Central memory CD4-positive, alpha-beta T cell (primary cell): ENCODE measurements around the gene HIVEP1.
A peak's percentile ranks its signal among the peaks of the same experiment; 100 is the strongest.

Source experiments
- DNase-seq: peaks from one replicate; pipeline ENCODE4 v3.0.0; 2022

Gene HIVEP1

GRCh38 chr6:12051861-12052368, 39.8 kb downstream of the HIVEP1 start:
- peak; percentile 75 for DNase-seq

- no peak for DNase-seq
Measured at GRCh38 chr6:12058172-12058961, 46.3 kb downstream of the HIVEP1 start.

- peak; percentile 93 for DNase-seq
Measured at GRCh38 chr6:12060780-12061609, 48.9 kb downstream of the HIVEP1 start.

- DNase-seq: no peak
Measured at GRCh38 chr6:12062605-12063004, 50.5 kb downstream of the HIVEP1 start.

DNA sequence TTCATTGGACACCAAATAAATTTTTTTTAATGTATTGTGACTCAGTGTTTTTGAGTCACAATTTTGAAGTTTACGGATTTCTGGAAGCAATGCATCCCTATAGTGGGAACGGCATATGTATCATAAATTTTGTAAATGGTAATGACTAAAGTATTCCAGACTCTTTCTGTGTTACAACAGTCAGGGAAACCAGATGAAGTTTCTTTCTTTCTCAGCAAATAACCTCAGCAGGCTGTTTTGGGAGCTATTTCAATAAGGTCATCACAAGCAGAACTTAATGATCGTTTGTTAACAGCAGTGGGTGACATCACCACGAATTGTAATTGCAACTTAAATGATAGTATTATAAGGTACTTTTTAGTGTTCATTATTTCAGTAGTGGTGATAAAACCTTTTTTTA, 52.0 kb downstream of the HIVEP1 start:
- no peak for DNase-seq

DNA sequence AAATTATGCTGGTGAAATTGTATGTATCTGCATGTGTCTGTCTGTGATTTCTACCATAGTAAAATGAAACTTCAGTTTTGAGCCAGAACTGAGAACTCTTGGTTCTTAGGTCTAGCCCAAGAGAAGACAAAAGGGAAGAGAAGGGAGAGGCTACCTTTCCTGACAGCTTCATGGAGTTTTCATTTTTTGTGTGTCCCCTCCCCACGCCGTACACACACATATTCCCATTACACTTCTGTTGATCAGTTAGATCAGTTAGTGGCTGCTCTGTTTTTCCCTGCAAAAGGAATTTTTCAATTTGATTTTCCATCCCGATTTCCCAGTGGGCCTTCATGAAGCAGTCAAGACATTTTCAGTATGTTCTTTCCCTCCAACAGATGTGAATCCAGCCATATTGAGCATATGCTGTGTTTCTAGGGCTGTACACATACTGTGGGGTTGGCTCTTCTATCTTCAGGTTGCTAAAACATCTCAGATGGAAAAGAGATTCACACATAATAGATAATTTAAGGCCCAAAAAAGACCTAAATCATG, 52.5 kb downstream of the HIVEP1 start:
- DNase-seq: no peak

GRCh38 chr6:12065321-12066140, 53.4 kb downstream of the HIVEP1 start:
- DNase-seq: no peak

- DNase-seq: no peak
Measured at GRCh38 chr6:12066297-12066696, 54.2 kb downstream of the HIVEP1 start.

GRCh38 chr6:12068899-12069557, 56.9 kb downstream of the HIVEP1 start:
- DNase-seq: no peak

DNA sequence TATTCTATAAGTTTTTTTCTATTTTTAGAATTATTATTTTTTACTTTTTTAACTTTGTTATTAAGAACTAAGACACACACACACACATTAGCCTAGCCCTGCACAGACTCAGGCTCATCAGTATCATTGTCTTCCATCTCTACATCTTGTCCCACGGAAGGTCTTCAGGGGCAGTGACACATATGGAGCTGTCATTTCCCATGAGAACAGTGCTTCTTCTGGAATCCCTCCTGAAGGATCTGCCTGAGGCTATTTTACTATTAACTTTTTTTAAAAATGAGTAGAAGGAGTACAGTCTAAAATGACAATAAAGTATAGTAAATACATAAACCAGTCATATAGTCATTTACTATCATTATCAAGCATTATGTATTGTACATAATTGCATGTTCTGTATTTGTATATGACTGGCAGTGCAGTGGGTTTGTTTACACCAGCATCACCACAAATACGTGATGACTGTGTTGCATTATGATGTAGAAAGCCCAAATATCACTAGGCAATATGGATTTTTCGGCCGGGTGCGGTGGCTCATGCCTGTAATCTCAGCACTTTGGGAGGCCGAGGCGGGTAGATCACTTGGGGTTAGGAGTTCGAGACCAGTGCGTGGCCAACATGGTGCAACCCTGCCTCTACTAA, 57.9 kb downstream of the HIVEP1 start:
- no peak for DNase-seq

DNA sequence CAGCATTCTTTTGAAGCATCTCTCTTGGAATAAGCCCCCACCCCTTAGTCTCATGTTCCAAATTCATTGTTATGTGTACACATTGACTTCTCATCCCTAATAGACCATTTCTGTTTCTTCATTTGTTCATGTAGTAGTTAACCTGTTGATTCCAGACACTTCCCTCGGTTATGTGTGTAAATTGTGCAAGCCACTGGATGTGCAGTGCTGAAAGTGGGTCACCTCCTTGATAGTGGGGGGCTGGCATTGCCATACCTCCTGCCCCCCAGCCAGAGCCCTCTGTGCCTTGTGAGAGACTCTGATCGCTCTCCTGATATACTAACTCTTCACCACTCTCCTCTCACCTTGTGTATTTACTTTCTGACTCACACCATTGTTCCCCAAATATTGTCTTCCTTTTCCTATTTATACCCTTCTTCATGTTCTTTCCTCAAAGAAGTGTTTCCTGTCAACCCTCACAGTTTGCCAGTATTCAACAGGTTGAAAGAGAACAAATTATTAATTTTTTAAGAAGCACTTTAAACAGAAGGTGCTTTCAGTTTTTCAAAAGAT, 59.0 kb downstream of the HIVEP1 start:
- DNase-seq: no peak

GRCh38 chr6:12075067-12075563, 63.0 kb downstream of the HIVEP1 start:
- DNase-seq: no peak

DNA sequence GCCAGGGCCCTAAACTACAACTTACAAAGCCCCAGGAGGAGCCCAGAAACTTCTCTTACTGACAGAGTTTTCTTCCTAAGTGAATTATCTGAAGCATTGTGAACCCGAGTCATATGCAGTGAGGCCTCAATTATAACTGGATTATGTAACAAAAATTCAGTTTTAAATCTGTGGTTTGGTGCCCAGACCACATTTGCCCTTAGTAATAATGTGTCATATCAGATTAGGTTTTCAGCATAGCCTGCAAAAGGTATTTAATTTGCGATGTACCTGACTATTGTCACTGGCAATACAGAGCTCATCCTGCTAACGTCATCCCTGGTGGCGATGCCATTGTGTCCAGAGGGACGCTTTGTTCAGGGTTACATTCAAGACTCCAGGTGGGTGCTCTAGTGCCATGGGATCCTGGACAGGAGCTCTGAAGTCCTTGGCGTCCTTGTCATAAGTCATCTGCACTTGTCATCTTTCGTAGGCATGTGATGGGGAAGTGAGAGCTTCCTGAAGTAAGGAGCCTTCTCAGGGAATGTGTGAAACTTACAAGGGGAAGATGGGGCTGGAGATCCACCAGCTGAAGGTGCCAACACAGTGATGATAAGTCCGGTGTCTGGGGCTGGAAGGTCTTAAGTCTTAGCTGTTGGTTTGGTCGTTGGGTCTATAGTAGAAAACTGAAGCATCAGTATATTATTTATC, 65.1 kb downstream of the HIVEP1 start:
- no peak for DNase-seq

DNA sequence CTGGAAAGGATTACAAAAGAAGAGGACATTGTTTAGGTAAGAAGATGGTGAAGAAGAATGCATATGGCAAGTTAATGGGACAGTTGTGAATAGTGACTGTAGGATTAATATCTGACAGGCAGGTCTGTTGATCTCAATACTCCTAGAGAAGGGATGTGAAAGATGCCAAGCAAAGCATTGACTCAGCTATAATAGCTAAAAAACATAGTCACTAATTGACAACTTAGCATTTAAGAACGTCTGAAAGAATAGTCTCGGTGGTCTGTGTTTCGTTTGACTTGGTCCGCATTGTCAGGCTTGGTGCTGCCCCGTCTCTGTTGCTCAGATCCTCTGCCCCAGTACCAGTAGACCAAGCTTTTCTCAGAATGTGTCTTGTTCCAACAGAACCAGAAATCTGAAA, 65.9 kb downstream of the HIVEP1 start:
- no peak for DNase-seq

DNA sequence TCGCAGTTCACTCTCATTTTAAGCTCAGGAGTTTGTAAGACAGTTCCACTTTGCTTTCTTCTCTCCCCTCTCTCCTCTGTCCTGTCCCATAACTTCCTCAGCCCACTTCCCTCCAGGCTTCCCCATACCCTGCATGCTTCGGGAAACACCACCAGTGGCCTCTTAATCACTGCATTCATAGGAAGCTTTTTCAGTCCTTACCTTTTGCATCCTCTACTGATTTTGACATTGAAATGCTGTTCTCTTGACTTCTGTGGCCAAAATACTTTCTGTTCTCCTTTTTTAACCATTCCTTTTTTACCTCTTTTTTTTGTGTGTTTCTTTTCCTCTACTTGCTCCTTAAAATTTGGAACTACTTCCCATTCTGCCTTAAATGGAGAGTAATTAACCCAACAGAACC, 69.7 kb downstream of the HIVEP1 start:
- DNase-seq: no peak

- DNase-seq: no peak
Measured at GRCh38 chr6:12082368-12082767, 70.3 kb downstream of the HIVEP1 start.

DNA sequence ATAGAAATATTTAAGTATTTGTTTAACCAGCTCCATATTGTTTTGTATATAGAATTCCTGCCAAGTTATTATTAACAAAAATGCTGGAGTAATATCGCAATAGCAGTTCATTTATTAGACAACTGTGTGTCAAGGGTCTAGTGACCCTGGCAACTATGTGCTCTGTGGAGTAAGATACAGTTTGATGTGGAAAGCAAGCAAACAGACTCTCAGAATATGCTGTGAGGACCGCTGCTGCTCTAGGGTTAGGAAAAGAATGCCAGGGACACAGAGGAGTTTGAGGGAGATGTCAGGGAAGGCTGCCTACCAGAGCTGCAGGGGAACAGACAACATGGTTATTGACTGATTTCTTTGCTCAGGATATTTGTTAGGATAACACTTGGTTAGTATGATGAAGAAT, 71.2 kb downstream of the HIVEP1 start:
- DNase-seq: no peak

GRCh38 chr6:12083763-12084162, 71.7 kb downstream of the HIVEP1 start:
- no peak for DNase-seq

DNA sequence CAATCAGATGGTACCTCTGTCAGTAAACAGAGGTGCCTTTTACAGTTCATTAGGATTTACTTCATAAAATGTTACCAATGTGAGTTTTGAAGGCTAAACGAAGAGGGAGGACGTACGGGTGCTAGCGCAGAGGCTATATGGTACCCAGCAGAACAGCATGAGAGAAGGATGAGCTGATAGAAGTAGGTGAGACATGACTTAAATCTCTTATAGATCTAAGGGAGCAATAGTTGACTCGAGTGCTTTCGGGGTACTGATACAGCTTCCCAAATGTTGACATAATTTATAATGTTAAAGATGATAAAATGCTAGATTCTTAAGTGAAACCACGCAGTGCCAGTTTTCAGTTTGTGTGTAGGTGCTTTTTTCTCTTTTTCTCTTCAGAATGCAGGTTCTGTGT, 72.6 kb downstream of the HIVEP1 start:
- no peak for DNase-seq

- no peak for DNase-seq
Measured at GRCh38 chr6:12088531-12088930, 76.4 kb downstream of the HIVEP1 start.

DNA sequence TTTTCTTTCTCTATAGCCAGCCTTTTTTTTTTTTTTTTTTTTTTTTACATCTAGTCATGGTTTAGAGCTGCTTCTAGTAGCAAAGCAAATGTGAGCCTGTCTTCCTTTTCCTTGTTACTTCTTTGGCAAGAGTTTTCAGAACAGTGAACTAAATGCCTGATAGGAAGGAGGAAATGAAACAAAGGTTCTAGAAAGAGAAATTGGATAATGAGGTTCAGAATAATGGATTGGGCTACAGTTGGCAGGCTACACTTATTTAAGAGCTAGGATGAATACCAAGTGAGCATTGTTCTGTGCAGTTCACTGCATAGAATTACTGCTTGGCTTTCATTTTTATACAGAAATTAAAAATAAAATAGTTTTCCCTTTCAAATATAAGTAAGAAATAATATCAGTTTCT, 78.6 kb downstream of the HIVEP1 start:
- DNase-seq: no peak
